GM18873 (cell line): Measurements from ENCODE around the gene TAS2R10.
"Not testable (repeated sequence)": the region's sequence is repeated elsewhere in the genome, so short reads cannot be mapped to it uniquely, and the experiment has no call there.

Source experiments
- ATAC-seq: cut with Tn5 transposase; IDR thresholded peaks from one replicate; pipeline ENCODE4 v1.9.1; 2021; ENCODE audit warnings: mild to moderate bottlenecking, moderate library complexity, moderate number of reproducible peaks; ENCODE audit not compliant: unreplicated experiment, low FRiP score

TAS2R10 gene

DNA sequence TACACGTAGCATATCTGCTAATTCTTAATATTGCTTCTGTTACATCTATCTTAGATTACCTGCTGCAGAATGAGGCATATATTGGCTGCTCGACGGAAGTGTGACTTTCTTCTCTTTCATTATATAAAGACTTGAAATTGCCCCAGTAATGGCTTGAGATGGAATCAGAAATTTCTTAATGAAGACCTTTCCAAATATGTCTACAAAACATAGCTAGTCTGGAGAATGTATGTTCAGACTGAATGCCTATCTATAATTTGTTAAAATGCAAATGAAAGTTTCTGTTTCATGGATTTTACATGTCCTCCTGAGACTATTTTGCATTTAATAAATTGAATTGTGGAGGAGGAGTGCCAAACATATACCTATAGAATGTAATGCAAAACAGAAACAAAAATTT, at the start of gene TAS2R10:
TSS of gene TAS2R10 (minus strand) at position 101 of the 400 bp plus-strand sequence. CDS start at position 12, 89 bp downstream.
- ATAC-seq: no peak

DNA sequence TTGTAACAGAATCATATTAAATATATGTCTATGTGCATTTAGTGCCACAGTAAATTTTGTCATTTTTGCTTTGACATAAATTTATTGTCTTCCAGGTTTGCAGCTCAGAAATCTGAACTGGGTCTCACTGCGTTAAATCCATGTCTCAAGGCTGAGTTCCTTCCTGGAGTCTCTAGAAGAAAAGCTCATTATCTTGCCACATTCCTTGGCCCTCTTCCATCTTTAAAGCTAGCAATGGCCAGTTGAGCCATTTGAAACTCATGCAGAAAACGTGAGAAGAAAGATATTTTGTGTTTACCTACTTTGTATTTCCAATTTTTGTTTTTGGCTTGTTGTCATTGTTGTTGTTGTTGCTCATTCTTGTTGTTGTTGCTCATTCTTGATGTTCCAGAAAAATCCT, 47.2 kb upstream of the TAS2R10 start:
- no peak for ATAC-seq

DNA sequence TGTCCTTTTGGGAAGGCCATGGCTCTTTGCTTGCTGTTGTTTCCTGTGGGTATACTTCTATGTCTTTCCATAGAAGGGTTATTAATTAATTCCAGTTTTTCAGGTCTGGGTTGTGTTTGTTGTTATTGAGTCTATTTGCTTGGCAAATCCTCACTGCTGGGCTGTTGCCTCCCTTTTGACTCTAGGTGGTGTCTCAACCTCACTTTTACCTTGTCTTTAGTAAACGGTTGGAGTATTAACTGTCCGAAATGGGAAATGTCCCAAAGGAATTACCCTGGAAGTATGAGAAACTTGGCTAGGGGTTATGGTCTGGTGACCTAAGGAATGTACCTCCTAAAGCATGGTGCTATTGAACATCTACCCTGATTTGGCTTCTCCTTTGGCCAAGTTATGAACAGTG, 41.2 kb upstream of the TAS2R10 start:
- no peak for ATAC-seq

DNA sequence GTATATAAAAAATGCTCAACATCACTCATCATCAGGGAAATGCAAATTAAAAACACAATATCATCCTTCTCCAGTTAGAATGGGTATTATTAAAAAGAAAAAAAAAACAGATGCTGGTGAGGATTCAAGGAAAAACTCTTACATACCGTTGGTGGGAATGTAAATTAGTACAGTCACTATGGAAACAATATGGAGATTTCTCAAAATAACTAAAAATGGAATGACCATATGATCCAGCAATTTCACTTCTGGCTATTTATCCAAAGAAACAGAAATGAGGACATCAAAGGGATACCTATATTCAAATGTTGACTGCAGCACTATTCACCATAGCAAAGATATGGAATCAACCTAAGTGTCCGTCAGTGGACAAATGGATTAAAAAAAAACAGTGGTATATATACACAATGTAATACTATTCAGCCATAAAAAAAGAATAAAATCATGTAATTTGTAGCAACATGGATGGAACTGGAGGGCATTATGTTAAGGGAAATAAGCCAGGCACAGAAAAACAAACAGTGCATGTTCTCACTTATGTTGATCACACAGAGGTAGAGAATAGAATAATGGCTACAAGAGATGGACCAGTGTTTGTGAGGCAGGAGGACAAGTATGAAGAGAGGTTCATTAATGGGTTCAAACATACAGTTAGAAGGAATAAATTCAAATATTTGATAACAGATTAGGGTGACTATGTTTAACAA, 37.5 kb upstream of the TAS2R10 start:
- ATAC-seq: no peak

GRCh38 chr12:10861366-10861765, 35.2 kb upstream of the TAS2R10 start:
- no peak for ATAC-seq

GRCh38 chr12:10855807-10856206, 29.6 kb upstream of the TAS2R10 start:
- no peak for ATAC-seq

GRCh38 chr12:10853776-10854175, 27.6 kb upstream of the TAS2R10 start:
- ATAC-seq: no peak

- no peak for ATAC-seq
Observed at GRCh38 chr12:10851243-10851858, 25.2 kb upstream of the TAS2R10 start.

DNA sequence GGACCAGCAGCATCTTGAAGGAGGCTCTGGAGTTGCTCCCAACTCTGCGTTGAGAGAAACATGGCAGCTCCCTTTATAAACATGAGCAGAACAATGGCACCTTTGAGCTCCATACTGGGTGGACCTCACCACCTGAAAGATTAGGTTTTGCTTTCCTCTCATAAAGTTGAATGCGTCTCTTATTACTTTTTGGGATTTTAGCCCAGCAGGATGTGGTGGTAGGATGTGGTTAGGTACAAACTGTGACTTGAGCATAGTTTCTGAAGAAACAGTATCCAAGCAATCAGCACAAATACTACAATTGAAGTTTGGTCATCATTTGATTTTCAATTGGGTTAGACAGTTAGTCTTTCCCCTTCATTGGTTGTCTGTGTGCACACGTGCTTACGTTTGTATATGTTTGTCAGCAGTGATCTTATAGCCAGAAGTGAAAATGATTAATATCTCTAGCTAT, 23.3 kb upstream of the TAS2R10 start, which contains the start of gene PRR4:
TSS of gene PRR4 (minus strand) at position 51 of the 454 bp plus-strand sequence. CDS start at position 13, 38 bp downstream.
- no peak for ATAC-seq

- no peak for ATAC-seq
Observed at GRCh38 chr12:10847744-10848143, 21.6 kb upstream of the TAS2R10 start.

GRCh38 chr12:10842862-10843261, 16.7 kb upstream of the TAS2R10 start:
- no peak for ATAC-seq

- ATAC-seq: no peak
Observed at GRCh38 chr12:10838461-10838860, 12.3 kb upstream of the TAS2R10 start.

- no peak for ATAC-seq
Observed at GRCh38 chr12:10829994-10830393, 3.8 kb upstream of the TAS2R10 start.

- no peak for ATAC-seq
Observed at GRCh38 chr12:10824957-10825356, 1.2 kb downstream of the TAS2R10 start.

DNA sequence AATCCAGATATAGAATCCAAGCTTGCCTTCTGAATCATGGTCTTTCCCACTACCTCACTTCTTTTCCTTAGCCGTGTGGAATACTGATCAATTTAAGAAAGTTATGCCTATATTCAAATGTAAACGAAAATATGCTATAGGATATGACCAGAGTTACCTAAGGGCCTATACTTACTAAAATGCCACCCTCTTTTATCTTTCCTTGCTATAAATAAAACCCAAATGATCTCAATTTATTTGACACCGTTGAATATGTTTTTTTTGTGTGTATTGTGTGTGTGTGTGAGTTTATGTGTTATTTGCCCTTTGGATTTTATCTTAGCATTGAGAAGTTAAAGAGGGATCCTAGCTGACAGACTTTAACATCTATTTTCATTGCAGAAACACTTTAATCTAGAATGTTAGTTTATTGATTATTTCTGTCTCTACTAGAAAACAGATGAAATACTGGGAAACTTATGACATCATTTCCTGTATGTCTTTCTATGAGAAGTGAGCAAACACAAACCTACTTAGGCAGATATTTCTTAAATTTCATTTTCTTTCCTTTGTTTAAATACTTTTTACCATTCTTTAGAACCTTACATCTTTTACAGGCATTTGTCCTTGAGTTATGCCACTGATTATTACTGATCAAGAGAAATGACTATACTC, 14.1 kb downstream of the TAS2R10 start:
- ATAC-seq: no peak

DNA sequence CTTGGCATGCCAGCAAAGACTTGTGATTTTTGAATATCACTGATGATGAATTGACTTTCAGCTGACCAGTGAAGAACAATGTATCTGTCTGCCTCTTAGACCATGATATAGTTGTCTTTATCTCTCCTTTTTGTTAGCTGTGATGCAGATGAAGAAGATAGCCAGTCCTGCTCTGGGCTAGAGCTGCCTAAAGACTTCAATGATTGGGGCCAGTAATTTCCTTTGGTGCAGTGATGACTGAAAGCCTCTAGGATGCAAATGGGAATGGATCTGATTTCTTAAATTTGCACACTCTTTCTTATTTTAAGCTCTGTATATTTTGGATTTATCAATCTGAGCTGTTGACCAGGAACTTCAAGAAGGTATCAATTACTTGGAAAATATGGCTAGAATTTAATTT, 16.1 kb downstream of the TAS2R10 start, which contains the start of gene TAS2R9:
TSS of gene TAS2R9 (minus strand) at position 101 of the 400 bp plus-strand sequence. CDS start at position 8, 93 bp downstream.
- ATAC-seq: no peak

DNA sequence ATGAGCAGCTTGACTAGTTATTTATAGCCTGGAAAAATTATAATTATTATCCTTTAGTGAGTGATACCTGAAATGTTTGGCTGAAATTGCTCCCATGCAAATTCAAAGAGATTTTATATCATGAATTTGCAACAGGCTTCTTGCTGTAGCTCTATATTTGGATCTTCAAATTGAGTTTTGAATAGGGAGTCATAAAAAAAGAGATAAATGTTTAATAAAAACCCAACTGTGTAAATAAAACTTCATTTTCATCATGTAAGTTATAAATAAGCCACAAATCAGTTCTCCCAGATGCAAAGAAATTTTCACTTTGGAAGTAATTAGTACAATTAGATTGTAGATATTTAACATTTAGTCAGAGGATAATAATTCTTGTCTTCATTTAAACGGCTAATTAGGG, 19.0 kb downstream of the TAS2R10 start, which contains the start of gene TAS2R8:
TSS of gene TAS2R8 (minus strand) at position 101 of the 400 bp plus-strand sequence. CDS start 306 bp downstream, outside the sequence.
- ATAC-seq: no peak

DNA sequence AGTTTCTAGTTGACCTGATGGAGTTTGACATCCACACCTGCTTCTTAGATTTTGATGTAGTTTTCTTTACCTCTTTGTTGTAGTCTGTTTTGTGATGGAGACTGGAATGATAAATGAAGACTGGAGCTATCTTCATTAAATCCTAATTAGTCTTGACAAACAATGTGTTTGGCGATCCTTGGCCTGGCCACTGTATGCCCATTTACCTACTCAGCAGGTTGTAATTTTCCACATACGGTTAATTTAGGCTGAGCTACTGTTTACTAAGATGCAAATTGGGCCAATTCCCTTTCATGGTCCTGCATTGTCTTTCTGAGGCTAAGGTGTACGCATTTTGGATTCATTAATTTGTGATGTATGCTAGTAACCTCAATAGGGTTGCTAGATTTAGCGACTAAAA, 23.6 kb downstream of the TAS2R10 start, which contains the start of gene TAS2R7:
TSS of gene TAS2R7 (minus strand) at position 41 of the 400 bp plus-strand sequence. CDS start 57 bp downstream, outside the sequence.
- ATAC-seq: no peak

DNA sequence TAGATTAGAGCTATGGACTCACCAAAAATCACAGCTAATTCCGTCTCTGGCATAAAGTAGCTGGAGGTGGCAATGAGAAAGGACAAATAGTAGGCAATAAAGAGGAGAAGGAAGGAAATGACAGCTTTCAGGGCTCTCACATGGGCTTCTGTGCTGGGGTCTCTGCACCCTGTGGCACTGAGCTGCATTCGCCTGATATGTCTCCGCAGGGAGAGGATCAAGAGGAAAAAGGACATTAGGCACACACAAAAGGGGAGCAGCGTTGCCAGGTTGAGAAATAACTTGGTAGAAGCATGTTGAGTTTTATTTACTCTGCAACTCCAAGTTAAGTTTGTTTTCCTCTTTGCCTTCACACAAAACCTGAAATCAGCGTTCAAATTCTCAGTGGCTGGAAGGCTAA, 24.4 kb downstream of the TAS2R10 start:
- no peak for ATAC-seq

GRCh38 chr12:10794222-10794621, 31.9 kb downstream of the TAS2R10 start:
- no peak for ATAC-seq

DNA sequence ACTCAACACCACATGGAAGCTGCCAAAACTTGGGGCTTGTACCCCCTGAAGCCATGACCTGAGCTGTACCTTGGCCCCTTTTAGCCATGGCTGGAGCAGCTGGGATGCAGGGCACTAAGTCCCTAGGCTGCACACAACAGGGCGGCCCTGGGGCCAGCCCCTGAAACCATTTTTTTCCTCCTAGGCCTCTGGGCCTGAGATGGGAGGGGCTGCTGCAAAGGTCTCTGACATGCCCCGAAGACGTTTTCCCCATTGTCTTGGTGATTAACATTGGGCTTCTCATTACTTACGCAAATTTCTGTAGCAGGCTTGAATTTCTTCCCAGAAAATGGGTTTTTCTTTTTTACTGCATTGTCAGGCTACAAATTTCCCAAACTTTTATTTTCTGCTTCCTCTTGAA, 34.4 kb downstream of the TAS2R10 start:
- ATAC-seq: not testable (repeated sequence)
